Measurements from ENCODE around the gene TBL3. TPM values are rescaled to one million over a fixed set of nuclear protein-coding genes. Genes with fewer than 3 reads are reported as not detected.

Gene TBL3
- total and polyA plus RNA-seq, 9 of the 15 experiments (the other 6 are each of a cell fraction or from before 2014, with no cell fraction given), result 0.97 to 117 (median 24.5) TPM

GRCh38 chr16:1929578-1930337 lies 42.1 kb upstream of the TBL3 start (continued):
- peak; percentile 76; the same call in 1 of the 2 replicates for TF ChIP-seq ZNF395 (CRISPR knock-in tag; IDR thresholded peaks at IDR 0.05)
- TF ChIP-seq ZNF740 (CRISPR knock-in tag; IDR thresholded peaks at IDR 0.05), result no peak; the same call in 1 of the 2 replicates
- 0 out of 4 replicates have a peak, but pooled peaks of 1 of the 2 experiments have one; percentile 27 for TF ChIP-seq ZNF740 (tag; IDR thresholded peaks at IDR 0.05)
- no peak for TF ChIP-seq BCOR (IDR thresholded peaks at IDR 0.05)
- TF ChIP-seq ETV5 (CRISPR knock-in tag; IDR thresholded peaks at IDR 0.05; ENCODE audit: low read depth), result peak; percentile 79; the same call in 1 of the 2 replicates
- peak; percentile 49 for TF ChIP-seq TBP (optimal IDR thresholded peaks at IDR 0.05; ENCODE audit: low read depth, low read length)
- TF ChIP-seq ZNF699 (CRISPR knock-in tag; IDR thresholded peaks at IDR 0.05; ENCODE audit: insufficient replicate concordance), result no peak
- peak; percentile 93 to 94 for TF ChIP-seq NRF1 (conservative IDR thresholded peaks at IDR 0.05 in 1 of 2, IDR thresholded peaks at IDR 0.05 in 1 of 2)
- no peak for TF ChIP-seq ZKSCAN3 (CRISPR knock-in tag; IDR thresholded peaks at IDR 0.05)
- TF ChIP-seq ZKSCAN1 (IDR thresholded peaks at IDR 0.05; ENCODE audit: low read depth, low read length), result peak; percentile 56; the same call in 1 of the 2 replicates
- TF ChIP-seq ATF1 (CRISPR knock-in tag; IDR thresholded peaks at IDR 0.05), result no peak
- peak; percentile 61 for TF ChIP-seq ATF1 (tag; IDR thresholded peaks at IDR 0.05)
- TF ChIP-seq ARHGAP35 (IDR thresholded peaks at IDR 0.05; ENCODE audit: partially characterized antibody), result no peak
- peak; percentile 81; the same call in 1 of the 2 replicates for TF ChIP-seq ATF6 (CRISPR knock-in tag; IDR thresholded peaks at IDR 0.05)
- no peak for TF ChIP-seq ID3 (CRISPR knock-in tag; IDR thresholded peaks at IDR 0.05)
- TF ChIP-seq ID3 (tag; IDR thresholded peaks at IDR 0.05), result peak; percentile 89
- peak; percentile 63 for TF ChIP-seq SMAD4 (CRISPR knock-in tag; conservative IDR thresholded peaks at IDR 0.05)
- TF ChIP-seq KLF13 (tag; IDR thresholded peaks at IDR 0.05; ENCODE audit: borderline replicate concordance, low read depth), result peak; percentile 73
- TF ChIP-seq ZNF143 (CRISPR knock-in tag; IDR thresholded peaks at IDR 0.05), result peak; percentile 55; the same call in 1 of the 2 replicates
- TF ChIP-seq GMEB1 (CRISPR knock-in tag; IDR thresholded peaks at IDR 0.05), result peak; percentile 68
